Right hindlimb (tissue), 1 donor: ENCODE data around the gene TRAPPC13.
A peak's percentile ranks its signal among the peaks of the same experiment; 100 is the strongest.
"Not testable (repeated sequence)": the region's sequence is repeated elsewhere in the genome, so short reads cannot be mapped to it uniquely, and the experiment has no call there.

ENCODE experiments used
- DNase-seq: peaks from one replicate; pipeline ENCODE4 v3.0.0-alpha.2; 2018

Gene TRAPPC13, protein sequence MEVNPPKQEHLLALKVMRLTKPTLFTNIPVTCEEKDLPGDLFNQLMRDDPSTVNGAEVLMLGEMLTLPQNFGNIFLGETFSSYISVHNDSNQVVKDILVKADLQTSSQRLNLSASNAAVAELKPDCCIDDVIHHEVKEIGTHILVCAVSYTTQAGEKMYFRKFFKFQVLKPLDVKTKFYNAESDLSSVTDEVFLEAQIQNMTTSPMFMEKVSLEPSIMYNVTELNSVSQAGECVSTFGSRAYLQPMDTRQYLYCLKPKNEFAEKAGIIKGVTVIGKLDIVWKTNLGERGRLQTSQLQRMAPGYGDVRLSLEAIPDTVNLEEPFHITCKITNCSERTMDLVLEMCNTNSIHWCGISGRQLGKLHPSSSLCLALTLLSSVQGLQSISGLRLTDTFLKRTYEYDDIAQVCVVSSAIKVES

DNA sequence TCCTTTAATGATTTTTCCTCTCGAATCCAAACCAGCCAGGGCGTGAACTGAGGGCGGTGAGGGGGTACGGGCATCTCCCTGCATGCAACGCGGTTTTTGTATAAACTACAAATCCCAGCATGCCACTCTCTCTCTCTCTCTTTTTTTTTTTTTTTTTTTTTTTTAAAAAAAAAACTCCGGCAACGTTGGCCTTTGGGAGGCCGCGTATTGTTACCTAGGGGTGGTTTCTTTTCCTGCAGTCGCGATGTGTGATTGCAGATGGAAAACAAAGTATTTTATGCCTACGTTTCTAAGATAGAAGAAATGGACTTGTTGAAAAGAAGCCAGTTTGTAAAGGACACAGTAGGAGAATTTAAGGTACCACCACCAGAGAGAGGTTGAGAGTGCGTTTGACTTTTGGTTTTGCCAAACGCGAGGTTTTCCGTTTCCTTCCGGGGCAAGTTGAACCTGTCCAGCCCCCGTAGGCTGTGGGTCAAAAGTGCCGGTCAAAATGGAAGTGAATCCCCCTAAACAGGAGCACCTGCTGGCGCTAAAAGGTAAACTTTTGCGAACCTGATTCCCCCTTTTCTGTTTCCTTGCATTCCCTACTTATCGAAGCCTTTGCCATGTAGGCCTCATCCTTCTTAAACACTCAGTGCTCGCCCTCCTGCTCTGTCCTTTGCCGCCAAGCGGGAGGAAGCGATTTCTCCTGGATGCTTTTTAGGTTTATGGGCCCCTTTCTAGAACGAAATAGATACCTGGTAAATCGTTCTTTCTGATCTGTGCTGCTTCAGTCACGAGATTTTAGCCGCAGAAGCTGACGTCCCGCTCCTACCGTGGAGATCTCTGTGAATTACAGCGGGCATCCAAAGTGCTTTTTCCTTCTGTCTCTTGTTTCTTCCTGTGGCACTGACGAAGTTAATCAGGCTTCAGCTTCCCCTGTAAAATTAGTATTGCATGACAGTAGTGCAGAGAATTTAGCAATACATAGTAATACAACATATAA is at the start of gene TRAPPC13, which contains the start of gene SHLD3:
TRAPPC13 (plus strand) TSS at position 457 of the 985 bp plus-strand sequence; CDS start at position 491, 34 bp downstream.
SHLD3 (plus strand) TSS at position 457 of the 985 bp plus-strand sequence. CDS start 4,561 bp downstream, outside the sequence.
- DNase-seq = peak; percentile 92

DNA sequence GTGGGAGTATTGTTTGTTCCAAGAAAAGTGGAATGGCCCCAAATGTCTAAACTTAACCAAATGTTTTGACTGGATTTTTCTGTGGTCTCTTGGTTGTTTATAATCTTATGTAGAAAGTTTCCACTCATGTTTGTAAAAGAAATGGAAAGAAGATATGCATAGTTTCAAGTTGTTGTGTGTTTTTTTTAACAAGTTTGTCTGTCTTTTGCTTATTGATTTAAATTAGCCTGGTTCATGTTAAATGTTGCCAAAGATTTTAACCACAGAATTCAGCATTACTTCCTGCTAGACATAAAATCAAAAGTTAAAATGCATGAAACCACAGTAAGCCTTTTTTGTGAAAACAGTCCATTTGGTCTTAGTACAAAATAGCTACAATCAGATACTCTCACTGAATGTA is 47.7 kb upstream of the TRAPPC13 start:
- no peak for DNase-seq

DNA sequence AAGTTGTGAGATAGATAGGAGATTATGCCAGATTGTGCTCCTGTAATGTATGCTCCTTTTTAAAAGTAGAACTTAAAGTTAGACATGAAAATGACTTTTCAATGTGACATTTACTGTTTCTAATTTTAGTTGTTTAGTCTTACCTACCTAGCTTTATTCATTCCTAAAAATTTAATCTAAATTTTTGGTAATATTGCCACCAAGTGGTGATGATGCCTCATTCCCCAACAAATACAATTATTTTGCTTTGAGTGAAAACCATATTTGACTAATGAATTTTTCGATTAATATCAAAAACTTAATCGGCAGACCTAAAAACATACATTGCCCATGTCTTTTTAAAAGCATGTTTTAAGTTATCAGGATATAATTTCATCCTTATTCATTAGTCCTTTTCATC is 36.1 kb upstream of the TRAPPC13 start:
- DNase-seq = no peak

DNA sequence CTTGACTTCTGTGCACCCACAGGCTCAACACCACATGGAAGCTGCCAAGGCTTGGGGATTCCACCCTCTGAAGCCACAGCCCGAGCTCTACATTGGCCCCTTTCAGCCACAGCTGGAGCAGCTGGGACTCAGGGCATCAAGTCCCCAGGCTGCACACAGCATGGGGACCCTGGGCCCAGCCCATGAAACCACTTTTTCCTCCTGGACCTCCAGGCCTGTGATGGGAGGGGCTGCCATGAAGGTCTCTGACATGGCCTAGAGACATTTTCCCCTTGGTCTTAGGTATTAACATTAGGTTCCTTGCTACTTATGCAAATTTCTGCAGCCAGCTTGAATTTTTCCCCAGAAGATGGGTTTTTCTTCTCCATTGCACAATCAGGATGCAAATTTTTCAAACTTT is 23.1 kb upstream of the TRAPPC13 start:
- not testable (repeated sequence) for DNase-seq

DNA sequence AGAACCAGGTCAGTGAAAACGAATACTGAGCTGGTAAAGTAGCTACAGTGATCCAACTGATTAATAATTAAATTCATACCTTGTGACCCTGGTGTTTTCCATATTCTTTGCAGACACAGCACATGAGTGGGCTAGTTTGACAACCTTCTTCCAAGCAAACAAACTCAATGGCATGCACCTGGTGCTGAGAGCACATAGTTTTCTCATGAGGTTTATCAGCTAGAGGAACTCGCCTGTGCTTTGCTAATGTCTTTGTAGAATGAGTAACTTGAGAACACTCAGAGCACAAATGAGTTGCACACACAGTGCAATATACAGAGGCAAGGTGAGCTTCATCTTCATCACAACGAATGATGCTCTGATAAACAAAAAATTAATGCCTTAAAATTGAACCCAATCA is 13.3 kb upstream of the TRAPPC13 start:
- DNase-seq = no peak

DNA sequence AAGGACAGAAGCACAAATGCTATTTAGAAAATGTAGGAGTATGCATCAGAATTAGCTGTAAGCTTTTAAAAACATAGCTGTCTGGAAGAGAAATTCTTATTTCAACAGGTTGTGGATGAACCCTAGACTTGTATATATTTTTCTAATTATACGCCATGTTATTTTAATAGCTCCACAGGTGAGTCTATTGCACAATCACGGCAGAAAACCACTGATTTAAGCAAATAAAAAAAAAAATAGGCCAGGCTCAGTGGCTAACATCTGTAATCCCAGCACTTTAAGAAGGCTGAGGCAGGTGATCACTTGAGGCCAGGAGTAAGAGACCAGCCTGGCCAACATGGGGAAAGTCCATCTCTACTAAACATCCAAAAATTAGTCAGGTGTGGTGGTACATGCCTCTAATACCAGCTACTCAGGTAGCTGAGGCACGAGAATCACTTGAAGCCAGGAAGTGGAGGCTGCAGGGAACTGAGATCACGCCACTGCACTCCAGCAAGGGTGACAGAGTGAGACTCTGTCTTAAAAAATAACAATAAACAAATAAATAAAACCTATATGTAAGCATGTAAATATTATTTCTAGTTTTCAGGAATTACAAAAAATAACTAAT is 12.4 kb upstream of the TRAPPC13 start:
- no peak for DNase-seq

DNA sequence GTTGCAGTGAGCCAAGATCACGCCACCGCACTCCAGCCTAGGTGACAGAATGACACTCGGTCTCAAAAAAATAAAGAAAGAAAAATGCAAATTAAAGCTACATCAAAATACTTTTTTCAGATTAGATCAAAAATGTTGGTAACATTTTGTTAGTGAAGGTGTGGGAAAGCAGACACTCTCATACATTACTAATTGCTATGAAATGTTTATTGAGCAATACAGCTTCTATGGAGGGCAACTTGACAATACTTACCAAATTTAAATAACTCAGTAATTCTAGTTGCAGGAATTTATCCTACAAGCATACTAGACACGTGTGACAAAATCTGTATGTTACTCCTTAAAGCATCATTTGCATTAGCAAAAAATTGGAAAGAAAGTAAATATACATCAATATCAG is 4.8 kb upstream of the TRAPPC13 start:
- DNase-seq = no peak

DNA sequence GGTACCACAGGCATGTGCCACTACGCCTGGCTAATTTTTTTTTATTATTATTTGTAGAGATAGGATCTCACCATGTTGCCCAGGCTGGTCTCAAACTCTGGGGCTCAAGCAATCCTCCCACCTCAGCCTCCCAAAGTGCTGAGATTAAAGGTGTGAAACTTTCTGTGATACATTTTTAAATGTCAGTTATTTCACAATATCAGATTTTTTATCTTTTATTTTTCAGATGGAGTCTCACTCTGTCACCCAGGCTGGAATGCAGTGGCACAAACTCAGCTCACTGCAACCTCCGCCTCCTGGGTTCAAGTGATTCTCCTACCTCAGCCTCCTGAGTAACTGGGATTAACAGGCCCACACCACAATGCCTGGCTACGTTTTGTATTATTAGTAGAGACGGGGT is 2.9 kb upstream of the TRAPPC13 start:
- DNase-seq = not testable (repeated sequence)

DNA sequence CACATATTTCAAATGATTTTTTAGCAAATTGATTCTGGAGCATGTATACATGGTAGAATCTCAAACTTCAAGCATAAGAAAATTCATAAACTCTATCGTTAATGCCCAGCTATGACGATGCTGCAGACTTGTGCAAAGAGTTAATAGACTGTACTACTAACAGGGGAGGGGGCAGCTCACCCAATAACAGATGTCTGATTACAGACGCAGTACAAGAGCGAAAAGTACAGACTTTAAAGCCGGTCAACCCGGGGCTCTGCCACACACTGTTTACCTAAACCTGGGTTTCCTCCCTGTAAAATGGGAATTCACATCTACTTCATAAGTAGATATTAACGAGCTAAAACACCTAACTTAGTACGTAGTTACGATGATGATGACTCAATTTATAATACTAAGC is 1.3 kb upstream of the TRAPPC13 start:
- no peak for DNase-seq

DNA sequence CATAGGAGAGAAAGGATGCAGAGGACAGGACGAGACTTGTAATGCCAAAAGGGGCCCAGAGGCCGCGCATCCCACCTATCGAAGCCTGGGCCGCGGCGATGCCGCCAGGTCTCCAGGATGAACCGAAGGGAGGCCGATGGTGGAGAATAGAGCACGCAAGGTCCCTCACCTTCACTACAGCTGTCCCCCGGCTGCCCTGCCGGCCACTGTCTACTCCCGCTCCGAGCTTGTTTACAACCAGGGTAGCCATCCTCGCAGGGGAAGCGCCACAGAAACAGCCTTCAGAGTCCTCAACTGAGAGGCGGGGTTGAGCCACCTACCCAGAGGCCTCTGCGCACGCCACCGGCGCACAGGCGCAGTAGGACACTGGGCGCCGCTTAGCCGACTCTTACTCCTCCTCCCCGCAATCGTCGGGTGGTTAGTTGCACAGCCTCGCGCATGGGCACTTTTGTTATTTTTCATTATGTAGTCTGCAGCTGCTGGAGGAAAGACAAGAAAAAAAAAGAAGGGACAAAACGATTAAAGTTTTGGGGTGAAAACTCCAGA is 729 bp upstream of the TRAPPC13 start, which contains the start of gene TRIM23:
TRIM23 (minus strand) TSS at position 309 of the 546 bp plus-strand sequence; CDS start at position 250, 59 bp downstream.
- DNase-seq = peak; percentile 95

DNA sequence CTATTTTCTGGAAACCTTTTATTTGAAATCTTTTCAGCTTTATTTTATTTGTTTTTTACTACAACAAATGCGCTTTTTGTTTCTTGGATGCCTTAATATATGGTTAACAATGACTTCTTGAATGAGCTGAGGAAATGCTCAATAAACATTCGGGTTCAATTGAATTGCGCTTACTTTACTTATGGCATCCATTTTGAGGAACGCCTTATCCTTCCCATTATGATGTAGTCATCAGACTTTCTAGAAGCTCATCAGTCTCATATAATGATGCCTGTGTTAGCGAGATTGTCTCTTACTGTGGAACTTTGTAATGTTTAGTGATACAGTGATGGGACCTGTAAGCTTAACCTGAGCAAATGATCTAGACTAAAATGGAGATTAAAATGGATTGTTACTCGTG is 916 bp downstream of the TRAPPC13 start:
- DNase-seq = no peak

DNA sequence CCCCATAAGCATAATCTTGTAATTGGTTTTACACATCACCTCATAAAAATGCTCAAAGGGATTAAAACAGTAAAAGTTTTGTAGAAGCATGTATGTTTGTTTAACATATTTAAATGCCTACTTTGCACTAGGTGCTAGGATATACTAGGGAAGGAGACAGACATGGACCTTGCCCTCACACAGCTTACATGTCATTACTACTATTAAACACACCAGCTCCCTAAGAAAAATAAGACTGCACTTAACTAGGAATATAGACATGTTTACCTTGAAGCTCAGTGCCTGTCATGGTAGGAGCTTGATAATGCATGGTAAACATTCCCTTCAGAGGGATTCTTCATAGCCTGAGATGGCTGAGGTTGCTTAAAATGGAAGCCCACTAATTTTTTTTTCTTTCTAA is 6.2 kb downstream of the TRAPPC13 start:
- DNase-seq = no peak

DNA sequence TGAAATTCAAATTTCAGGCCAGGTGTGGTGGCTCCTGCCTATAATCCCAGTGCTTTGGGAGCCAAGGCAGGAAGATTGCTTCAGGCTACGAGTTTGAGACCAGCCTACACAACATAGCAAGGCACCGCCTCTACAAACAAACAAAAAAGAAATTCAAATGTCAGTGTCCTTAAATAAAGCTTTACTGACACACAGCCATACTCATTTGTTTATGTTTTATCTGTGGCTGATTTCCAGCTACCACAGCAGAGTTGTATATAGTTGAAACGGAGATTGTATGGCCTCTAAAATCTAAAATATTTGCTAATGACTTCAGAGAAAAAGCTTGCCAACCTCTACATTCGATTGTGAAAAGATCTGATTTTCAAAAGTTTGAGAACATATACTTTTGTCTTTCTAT is 15.4 kb downstream of the TRAPPC13 start:
- no peak for DNase-seq

DNA sequence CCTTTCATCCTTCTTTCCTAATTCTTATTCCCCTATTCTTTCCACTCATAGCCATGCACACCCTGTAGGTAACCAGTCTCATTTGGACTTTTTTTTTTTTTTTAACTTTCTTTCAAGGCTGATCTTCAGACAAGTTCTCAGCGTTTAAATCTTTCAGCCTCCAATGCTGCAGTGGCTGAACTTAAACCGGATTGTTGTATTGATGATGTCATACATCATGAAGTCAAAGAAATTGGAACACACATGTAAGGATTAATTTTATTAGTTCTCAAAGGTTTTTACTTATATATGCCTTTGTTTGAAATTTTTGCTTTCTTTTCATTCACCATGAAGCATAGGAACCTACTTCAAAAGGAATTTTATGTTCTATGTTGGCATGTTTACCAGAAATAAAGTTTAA is 22.1 kb downstream of the TRAPPC13 start:
- no peak for DNase-seq

DNA sequence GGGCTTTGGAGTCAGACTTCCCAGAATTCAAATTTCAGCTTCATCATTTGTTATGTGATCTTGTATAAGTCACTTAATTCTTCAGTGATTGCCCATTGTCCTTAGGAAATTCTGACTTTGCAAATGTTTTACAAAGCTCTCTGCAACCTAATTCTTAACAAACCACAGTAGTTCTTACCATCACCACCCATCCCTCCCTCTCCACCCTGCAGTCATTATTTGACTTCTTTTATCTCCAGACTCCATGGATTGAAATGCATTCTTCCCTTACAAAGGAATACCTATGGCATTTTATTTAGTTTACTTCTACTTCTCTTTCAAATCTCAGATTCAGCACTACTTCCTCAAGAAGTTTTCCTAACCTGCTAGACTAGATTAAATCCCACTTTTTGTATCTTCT is 23.1 kb downstream of the TRAPPC13 start:
- no peak for DNase-seq

DNA sequence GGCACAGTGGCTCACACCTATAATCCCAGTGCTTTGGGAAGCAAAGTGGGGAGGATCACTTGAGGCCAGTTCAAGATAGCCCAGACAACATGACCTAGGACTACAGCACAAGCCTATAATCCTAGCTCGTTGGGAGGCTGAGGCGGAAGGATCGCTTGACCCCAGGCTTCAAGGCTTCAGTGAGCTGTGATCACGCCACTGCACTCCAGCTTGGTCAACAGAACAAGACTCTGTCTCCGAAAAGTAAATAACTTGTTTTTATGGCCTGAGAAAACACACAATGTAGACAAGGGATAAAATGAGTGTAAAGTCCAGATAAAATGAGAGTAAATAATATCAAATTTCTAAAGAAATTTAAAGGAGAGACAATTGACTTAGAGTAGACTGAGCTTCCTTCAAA is 26.3 kb downstream of the TRAPPC13 start:
- no peak for DNase-seq

DNA sequence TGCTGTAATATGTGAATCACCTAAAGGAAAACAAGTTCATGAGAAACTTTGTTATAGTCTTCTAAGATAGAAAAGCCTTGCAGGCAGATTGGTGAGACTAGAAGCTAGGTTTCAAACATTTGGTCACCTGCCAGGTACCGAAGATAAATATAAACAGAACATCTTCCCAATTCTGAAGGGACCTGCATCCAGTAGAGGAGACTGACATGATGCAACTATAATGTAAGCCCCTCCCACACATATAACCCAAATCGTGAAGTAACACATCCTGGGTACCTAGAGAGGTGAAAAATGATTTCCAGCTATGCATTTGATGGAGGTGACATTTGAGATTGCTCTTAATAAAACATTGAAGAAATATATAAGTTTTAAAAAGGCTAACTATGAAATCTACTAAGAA is 29.9 kb downstream of the TRAPPC13 start:
- DNase-seq = no peak

DNA sequence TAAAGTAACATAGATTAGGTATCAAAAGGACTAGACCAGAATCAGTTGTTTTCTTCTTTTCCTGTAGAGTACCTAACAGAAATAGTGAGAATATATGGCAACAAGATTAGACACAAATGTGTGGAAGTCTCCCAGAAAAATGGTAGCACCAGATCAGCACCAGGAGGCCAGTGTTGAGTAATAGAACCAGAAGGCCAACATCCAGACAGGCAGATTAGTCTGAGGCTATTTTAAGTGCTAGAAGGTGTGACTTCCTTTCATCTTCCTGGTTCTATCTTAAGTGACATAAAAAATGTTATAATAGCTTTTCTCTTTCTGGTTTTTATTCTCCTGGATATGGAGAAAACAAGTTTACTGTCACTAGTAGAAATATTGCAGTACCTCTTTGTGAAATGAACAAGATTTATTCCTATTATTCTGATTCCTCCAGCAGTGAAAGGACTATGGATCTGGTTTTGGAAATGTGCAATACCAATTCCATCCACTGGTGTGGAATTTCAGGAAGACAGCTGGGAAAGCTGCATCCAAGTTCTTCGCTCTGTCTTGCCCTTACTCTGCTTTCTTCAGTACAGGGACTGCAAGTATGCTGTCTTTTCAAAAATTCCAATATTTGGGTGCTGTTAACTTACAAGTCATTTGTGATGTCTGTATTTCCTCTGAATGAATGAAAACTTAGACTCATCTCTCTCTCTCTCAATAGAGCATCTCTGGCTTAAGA is 39.1 kb downstream of the TRAPPC13 start:
- DNase-seq = no peak

DNA sequence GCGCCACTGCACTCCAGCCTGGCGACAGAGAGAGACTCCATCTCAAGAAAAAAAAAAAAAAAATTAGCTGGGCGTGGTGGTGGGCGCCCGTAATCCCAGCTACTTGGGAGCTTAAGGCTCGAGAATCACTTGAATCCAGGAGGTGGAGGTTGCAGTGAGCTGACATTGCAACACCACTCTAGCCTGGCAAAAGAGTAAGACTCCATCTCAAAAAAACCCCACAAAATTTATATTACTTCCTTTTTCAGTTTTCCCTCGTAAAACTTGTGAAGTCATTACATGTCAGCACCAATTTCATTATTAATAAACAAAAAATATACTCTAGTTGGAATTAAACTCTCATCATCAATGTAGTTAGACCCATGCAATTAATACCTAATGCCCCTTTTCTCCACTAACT is 43.9 kb downstream of the TRAPPC13 start:
- no peak for DNase-seq

DNA sequence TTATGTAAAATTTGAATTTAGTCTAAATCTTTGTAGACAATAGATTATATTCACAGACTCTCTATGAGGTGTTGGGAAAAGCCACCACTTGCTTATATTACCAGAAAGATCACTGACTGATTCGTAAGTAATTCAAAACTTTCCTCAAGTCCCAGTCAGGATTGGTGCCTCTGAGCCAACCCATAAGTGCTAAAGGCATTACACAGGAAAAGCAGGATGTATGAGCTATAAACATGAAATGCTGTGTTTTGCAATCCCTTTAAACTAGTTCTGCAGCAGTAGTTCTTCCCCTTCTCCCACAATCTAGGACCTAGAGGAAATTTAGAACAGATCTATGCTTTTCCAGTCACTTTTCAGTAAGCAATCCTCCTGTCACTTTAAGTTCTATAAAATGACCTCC is 48.0 kb downstream of the TRAPPC13 start:
- no peak for DNase-seq

DNA sequence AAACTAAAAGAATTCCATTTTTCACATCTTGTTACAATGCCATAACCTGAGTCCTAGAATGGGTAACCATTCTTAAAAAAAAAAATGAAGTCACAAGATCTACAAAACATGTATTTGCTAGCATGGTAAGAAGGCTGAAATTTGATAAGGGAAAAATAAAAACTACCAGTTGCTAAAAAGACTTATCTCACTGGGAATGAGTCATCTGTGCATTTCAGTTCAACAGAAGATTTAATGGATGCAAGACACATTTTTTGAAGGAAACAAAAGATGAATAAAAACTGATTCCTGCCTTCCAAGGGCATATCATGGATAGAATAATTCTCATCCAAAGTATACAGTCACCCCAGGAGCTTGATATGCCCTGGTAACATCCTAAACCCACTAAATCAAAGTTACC is 49.9 kb downstream of the TRAPPC13 start:
- no peak for DNase-seq

DNA sequence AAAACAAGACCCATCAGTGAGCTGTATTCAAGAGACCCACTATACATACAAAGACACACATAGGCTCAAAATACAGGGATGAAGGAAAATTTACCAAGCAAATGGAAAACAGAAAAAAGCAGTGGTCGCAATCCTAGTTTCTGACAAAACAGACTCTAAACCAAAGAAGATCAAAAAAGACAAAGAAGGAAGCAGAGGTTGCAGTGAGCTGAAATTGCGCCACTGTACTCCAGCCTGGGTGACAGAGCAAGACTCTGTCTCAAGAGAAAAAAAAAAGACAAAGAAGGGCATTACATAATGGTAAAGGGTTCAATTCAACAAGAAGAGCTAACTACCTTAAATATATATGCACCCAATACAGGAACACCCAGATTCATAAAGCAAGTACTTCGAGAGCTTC is 51.2 kb downstream of the TRAPPC13 start:
- DNase-seq = not testable (repeated sequence)
